Upper lobe of left lung (tissue), 6 donors: ENCODE results near the gene IQSEC1. TPM values are rescaled to one million over a fixed set of nuclear protein-coding genes. Genes with fewer than 3 reads are reported as not detected.

Source experiments
- ATAC-seq, 2 donors: fragments of 200-7000 bp; cut with Tn5 transposase; one replicate each; pipeline ENCODE4 v1.9.1; 2022; ENCODE audit warnings: mild to moderate bottlenecking in 2 of 2, moderate library complexity in 2 of 2; ENCODE audit not compliant: low FRiP score in 2 of 2
- DNase-seq, 2 donors: peaks; one replicate each; pipeline ENCODE4 v3.0.0-alpha.2; 2019 to 2020
- H3K27ac ChIP-seq, 4 donors: fragments of 200-600 bp; sonication (generic); one replicate each; pipeline ENCODE4 v1.5.1; 2016 to 2019
- H3K27me3 ChIP-seq, 4 donors: fragments of 200-600 bp; sonication (generic); one replicate each; pipeline ENCODE4 v1.5.1; 2017 to 2019
- H3K36me3 ChIP-seq, 4 donors: fragments of 200-600 bp; sonication (generic); one replicate each; pipeline ENCODE4 v1.5.1; 2016 to 2019
- H3K4me1 ChIP-seq, 4 donors: fragments of 200-600 bp; sonication (generic); one replicate each; pipeline ENCODE4 v1.5.1; 2018 to 2019
- H3K4me3 ChIP-seq, 4 donors: fragments of 200-600 bp; sonication (generic); one replicate each; pipeline ENCODE4 v1.5.1; 2017 to 2019; ENCODE audit warnings: mild to moderate bottlenecking in 2 of 4, moderate library complexity in 1 of 4
- H3K9me3 ChIP-seq, 4 donors: fragments of 200-600 bp; sonication (generic); one replicate each; pipeline ENCODE4 v1.5.1; 2018 to 2019
- EP300 ChIP-seq, 4 donors: sonication (generic); formaldehyde crosslinking; IDR thresholded peaks; one replicate each; pipeline ENCODE4 v1.5.1; 2017; ENCODE audit warnings: antibody characterized with exemption in 4 of 4, control low read depth in 2 of 4
- POLR2A ChIP-seq, 4 donors: fragments of 450-650 bp; IDR thresholded peaks; one replicate each; pipeline ENCODE4 v1.5.1; 2016 to 2017; ENCODE audit warnings: antibody characterized with exemption in 4 of 4, mild to moderate bottlenecking in 2 of 4
- POLR2AphosphoS5 ChIP-seq, 2 donors: sonication (generic); formaldehyde crosslinking; IDR thresholded peaks; one replicate each; pipeline ENCODE4 v1.5.1; 2017; ENCODE audit warnings: antibody characterized with exemption in 2 of 2
- WGBS, 2 donors: methylation state at CpG; one replicate each; pipeline ENCODE4 v1.1.5; 2017 to 2018; 5-methylcytosine and 5-hydroxymethylcytosine counted together
- total RNA-seq, 6 donors: library from RNA; depleted of rRNA in 4 of 6; stranded (reverse); fragments of >200 nt in 4 of 6; gene quantifications; one replicate each; pipeline versions ENCODE4 v1.1.0 to v1.2.1, GENCODE V29; 2016 to 2021
- TF ChIP-seq, protein P1 (sequence below), 6 experiments: fragments of 450-650 bp in 4 of 6; fragments of 200-600 bp in 2 of 6; sonication (generic) in 2 of 6; IDR thresholded peaks; one replicate each; pipeline ENCODE4 v1.5.1; 2016 to 2019; ENCODE audit warnings: antibody characterized with exemption in 6 of 6
- donor health status: DM: no; HTN: no; CAD: no; lungs with moderate emphysema.
- donor health status: DM: no; HTN: yes; CAD: no; lungs with severe emphysema.

IQSEC1 gene
- total RNA-seq, 6 donors from 2014 or later = 51.1 to 105 (median 81.0) TPM

- DNase-seq (no peak), ATAC-seq (no peak)
- H3K27me3 ChIP-seq = no peaks in the 10 kb centered on the region
- 82 to 92% methylated on average over 22 to 24 of the region's 24 CpGs for WGBS, 2 donors
- no peaks in the 10 kb centered on the region for H3K4me1 ChIP-seq
- H3K9me3 ChIP-seq = no peaks in the 10 kb centered on the region
- peaks cover 18 to 89% (median 70%) of the 10 kb centered on the region in 4 donors for H3K36me3 ChIP-seq
- no peak overlapping the region for H3K4me3 ChIP-seq
- TF ChIP-seq EP300 (IDR thresholded peaks at IDR 0.05) (no peak), POLR2A (IDR thresholded peaks at IDR 0.05) (no peak), POLR2AphosphoS5 (IDR thresholded peaks at IDR 0.05) (no peak)
- TF ChIP-seq, protein P1, sequence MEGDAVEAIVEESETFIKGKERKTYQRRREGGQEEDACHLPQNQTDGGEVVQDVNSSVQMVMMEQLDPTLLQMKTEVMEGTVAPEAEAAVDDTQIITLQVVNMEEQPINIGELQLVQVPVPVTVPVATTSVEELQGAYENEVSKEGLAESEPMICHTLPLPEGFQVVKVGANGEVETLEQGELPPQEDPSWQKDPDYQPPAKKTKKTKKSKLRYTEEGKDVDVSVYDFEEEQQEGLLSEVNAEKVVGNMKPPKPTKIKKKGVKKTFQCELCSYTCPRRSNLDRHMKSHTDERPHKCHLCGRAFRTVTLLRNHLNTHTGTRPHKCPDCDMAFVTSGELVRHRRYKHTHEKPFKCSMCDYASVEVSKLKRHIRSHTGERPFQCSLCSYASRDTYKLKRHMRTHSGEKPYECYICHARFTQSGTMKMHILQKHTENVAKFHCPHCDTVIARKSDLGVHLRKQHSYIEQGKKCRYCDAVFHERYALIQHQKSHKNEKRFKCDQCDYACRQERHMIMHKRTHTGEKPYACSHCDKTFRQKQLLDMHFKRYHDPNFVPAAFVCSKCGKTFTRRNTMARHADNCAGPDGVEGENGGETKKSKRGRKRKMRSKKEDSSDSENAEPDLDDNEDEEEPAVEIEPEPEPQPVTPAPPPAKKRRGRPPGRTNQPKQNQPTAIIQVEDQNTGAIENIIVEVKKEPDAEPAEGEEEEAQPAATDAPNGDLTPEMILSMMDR (IDR thresholded peaks at IDR 0.05) = no peak
- H3K27ac ChIP-seq = no peak overlapping the region
These were observed 170.8 kb downstream of the IQSEC1 start for GRCh38 chr3:12902181-12902999.

GRCh38 chr3:12901623-12902045 is 171.6 kb downstream of the IQSEC1 start:
- no peak overlapping the region for H3K27ac ChIP-seq
- DNase-seq = no peak
- peaks cover 18 to 82% (median 63%) of the 10 kb centered on the region in 4 donors for H3K36me3 ChIP-seq
- TF ChIP-seq POLR2A (IDR thresholded peaks at IDR 0.05) (no peak), EP300 (IDR thresholded peaks at IDR 0.05) (no peak), POLR2AphosphoS5 (IDR thresholded peaks at IDR 0.05) (no peak)
- TF ChIP-seq, protein P1 (IDR thresholded peaks at IDR 0.05) = no peak
- H3K9me3 ChIP-seq = no peaks in the 10 kb centered on the region
- no peaks in the 10 kb centered on the region for H3K27me3 ChIP-seq
- no peak overlapping the region for H3K4me3 ChIP-seq
- no peak for ATAC-seq
- 83 to 100% methylated on average over 2 to 6 of the region's 6 CpGs for WGBS, 2 donors
- H3K4me1 ChIP-seq = no peaks in the 10 kb centered on the region

DNA sequence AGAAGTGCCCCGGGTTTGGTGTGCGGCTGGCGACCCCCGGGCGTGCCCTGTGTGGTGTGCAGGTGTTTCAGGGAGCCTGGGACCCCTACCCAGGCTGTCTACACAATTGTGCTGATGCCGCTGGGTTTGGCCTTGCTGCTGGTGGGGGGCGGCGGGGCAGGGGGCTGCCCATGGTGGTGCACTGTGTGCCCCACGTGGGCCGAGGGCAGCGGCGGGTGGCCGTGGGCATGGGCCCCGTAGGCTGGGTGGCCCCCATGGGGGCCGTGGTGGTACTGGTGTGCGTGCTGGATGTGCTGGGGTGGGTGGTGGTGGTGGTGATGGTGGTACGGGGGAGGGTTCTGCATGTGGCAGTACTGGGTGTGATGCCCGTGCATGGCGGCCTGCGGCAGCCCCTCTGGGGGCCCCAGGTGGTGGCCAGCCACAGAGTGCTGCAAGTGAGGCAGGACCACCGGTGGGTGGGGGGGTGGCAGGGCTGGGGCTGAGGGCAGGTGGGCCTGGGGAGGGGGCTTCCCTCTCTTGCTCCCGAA is 172.3 kb downstream of the IQSEC1 start:
- DNase-seq (no peak), ATAC-seq (no peak)
- no peak overlapping the region for H3K4me3 ChIP-seq
- WGBS, 2 donors = 91 to 97% methylated on average over 11 to 20 of the region's 22 CpGs
- H3K27me3 ChIP-seq = no peaks in the 10 kb centered on the region
- peaks cover 0 to 4% (median 0%) of the 10 kb centered on the region in 4 donors for H3K4me1 ChIP-seq
- TF ChIP-seq EP300 (IDR thresholded peaks at IDR 0.05) (no peak), POLR2AphosphoS5 (IDR thresholded peaks at IDR 0.05) (no peak), POLR2A (IDR thresholded peaks at IDR 0.05) (no peak)
- TF ChIP-seq, protein P1 (IDR thresholded peaks at IDR 0.05) = no peak
- H3K9me3 ChIP-seq = no peaks in the 10 kb centered on the region
- H3K36me3 ChIP-seq = peaks cover 18 to 75% (median 57%) of the 10 kb centered on the region in 4 donors
- H3K27ac ChIP-seq = no peak overlapping the region

GRCh38 chr3:12898965-12899755 is 174.1 kb downstream of the IQSEC1 start:
- H3K4me3 ChIP-seq = no peak overlapping the region
- DNase-seq (peak in 1 of 2 donors; percentile 84), ATAC-seq (no peak)
- 91 to 92% methylated on average over 25 to 39 of the region's 40 CpGs for WGBS, 2 donors
- TF ChIP-seq POLR2AphosphoS5 (IDR thresholded peaks at IDR 0.05) (no peak), POLR2A (IDR thresholded peaks at IDR 0.05) (no peak), EP300 (IDR thresholded peaks at IDR 0.05) (no peak)
- TF ChIP-seq, protein P1 (IDR thresholded peaks at IDR 0.05) = no peak
- H3K27me3 ChIP-seq = no peaks in the 10 kb centered on the region
- peaks cover 0 to 11% (median 0%) of the 10 kb centered on the region in 4 donors for H3K4me1 ChIP-seq
- H3K9me3 ChIP-seq = no peaks in the 10 kb centered on the region
- H3K27ac ChIP-seq = no peak overlapping the region
- peaks cover 12 to 62% (median 41%) of the 10 kb centered on the region in 4 donors for H3K36me3 ChIP-seq
